ENCODE measurements around the gene SMG1.
"Not testable (repeated sequence)": the region's sequence is repeated elsewhere in the genome, so short reads cannot be mapped to it uniquely, and the experiment has no call there.

SMG1 gene

DNA sequence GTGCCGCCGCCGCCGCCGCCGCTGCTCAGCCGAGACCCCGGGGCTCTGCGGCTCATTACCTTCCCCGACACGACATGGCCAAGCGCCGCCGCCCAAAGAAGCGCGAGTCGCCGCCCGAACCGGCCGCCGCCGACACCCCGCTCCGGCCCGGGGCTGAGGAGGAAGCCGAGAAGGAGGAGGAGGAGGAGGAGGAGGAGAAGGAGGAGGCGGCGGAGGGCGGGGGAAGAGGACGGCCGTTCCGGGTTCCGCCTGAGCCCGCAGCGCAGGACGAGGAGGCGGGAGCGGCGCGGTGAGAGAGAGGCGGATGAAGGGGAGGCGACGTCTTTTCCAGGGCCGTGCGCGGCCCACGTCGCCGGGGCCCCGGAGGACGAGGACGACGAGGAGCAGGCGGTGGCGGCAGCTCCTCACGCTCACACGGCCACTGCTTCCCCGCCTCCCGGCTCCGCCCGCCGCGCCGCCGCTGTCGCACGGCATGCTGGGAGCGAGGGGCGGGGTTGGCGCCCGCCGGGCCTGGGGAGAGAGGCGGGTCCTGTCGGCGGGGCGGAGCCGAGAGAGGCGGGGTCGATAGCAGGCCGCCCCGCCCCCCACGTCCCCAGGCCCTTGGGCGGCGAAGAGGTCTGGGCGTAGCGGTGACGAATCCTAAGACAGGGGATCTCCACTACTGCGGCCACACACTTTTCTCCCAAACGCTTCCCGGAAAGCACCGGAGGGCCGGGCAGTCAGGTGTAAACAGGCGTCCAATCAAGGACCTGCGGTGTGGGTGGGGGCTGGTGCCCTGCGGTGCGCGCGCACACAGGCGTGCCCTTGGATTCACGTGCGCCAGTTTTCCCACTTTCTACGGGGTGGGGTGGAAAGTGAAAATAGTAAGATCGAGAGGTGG, at the start of gene SMG1:
Gene SMG1, minus strand, starts transcription at position 423 of the 880 bp plus-strand sequence. Its CDS starts 367 bp downstream, at position 56.
- peak; percentile 87 for DNase-seq

GRCh38 chr16:18975109-18975508, 48.9 kb upstream of the SMG1 start:
- no peak for DNase-seq

- no peak for DNase-seq
Measured at GRCh38 chr16:18969855-18970240, 43.6 kb upstream of the SMG1 start.

DNA sequence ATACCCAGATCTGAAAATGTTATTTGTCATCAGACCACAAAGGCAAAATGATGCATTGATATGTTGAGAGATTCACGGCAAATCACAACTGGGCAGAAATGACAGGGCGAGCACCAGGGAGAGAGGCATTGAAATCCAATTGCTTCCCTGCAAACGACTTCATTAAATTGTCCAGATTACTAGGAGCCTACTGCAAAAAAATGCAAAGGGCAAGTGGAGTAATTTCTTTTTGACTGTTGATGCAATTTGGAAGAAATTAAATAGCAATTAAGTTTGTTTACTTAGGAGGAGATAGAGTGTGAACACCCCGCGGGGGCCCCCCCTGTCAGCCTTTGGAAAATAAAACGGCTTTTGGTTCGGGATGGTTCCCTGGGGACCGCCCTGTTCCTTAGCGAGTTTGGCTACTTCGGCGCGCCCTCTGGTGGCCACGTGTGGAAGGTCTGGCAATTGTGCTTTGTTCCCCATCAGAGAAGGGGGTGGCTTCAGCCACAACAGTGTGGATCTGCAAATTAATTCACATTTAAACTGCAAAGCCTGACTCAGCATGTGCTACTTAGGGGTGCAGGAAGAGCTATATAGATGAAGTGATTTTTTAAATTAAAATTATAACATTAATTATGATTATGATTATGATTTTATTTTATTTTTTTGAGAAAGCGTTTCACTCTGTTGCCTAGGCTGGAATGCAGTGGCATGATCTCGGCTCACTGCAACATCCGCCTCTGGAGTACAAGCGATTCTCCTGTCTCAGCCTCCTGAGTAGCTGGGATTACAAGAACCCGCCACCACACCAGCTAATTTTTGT, 43.0 kb upstream of the SMG1 start:
- DNase-seq: peak; percentile 77

DNA sequence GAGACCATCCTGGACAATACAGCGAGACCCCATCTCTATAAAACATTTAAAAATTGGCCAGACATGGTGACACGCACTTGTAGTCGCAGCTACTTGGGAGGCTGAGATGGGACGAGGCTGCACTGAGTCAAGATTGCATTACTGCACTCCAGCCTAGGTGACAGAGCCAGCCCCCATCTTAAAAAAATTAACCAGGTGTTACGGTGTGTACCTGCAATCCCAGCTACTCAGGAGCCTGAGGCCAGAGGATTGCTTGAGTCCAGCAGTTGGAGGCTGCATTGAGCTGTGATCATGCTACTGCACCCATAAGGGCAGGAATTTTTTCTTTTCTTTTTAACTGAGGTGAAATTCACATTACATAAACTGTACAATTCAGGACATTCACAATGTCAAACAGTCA, 40.6 kb upstream of the SMG1 start:
- DNase-seq: no peak

GRCh38 chr16:18965555-18965954, 39.3 kb upstream of the SMG1 start:
- no peak for DNase-seq

DNA sequence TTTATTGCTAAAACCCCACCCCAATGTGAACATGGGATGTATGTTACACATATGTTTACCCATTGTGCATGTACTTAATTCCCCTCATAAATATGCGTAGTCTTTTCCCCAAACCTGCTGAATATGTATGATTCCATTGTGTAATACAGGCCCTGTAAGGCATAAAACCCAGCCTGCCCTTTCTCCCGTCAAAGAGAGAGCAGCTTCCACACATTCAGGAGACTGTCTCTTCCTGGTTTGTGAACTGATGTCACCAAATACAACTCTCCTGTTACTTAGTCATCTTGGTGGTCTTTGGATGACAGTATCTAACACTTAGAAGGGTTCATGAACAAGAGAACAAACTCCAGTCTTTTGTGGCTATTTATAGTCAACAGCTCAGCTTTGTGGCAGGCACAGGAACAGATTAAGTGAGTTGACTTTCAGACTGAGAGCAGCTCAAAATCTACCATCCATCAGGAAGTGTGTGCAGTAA, 32.9 kb upstream of the SMG1 start:
- no peak for DNase-seq

- no peak for DNase-seq
Measured at GRCh38 chr16:18958621-18959029, 32.4 kb upstream of the SMG1 start.

DNA sequence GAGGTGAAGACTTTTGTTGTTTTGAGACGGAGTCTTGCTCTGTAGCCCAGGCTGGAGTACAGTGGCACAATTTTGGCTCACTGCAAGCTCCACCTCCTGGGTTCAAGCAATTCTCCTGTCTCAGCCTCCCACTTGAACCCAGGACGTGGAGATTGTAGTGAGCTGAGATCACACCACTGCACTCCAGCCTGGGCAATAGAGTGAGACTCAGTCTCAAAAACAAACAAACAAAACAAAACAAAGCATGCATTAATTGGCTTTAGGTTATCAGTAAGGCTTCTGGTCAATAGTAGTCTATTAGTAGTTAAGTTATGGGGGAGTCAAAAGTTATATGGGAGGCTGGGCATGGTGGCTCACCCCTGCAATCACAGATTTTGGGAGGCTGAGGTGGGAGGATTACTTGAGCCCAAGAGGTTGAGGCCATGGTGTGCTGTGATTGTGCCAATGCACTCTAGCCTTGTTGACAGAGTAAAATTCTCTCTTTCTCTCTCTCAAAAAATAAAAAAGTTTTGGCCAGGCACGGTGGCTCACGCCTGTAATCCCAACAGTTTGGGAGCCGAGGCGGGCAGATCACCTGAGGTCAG, 30.5 kb upstream of the SMG1 start:
- DNase-seq: not testable (repeated sequence)

GRCh38 chr16:18955874-18956580, 29.8 kb upstream of the SMG1 start:
- DNase-seq: peak; percentile 2

DNA sequence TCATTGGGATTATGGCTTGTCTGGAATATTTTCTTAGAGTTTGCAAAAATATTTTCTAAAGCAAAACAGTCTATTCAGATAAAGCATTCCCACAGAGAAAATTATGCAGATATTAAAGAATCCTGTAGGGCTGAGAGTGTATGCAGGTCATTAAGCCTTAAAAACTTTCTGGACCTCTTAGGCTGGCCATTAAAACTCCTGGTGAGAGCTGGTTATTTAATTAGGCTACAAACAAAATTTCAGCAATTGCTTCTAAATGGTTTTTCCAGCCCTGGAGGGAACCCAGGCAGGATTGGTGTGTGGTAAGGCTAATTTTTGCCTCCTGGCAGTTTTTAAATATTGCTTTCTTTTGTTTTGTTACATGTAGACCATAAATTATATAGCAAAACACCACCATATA, 27.3 kb upstream of the SMG1 start:
- DNase-seq: no peak

DNA sequence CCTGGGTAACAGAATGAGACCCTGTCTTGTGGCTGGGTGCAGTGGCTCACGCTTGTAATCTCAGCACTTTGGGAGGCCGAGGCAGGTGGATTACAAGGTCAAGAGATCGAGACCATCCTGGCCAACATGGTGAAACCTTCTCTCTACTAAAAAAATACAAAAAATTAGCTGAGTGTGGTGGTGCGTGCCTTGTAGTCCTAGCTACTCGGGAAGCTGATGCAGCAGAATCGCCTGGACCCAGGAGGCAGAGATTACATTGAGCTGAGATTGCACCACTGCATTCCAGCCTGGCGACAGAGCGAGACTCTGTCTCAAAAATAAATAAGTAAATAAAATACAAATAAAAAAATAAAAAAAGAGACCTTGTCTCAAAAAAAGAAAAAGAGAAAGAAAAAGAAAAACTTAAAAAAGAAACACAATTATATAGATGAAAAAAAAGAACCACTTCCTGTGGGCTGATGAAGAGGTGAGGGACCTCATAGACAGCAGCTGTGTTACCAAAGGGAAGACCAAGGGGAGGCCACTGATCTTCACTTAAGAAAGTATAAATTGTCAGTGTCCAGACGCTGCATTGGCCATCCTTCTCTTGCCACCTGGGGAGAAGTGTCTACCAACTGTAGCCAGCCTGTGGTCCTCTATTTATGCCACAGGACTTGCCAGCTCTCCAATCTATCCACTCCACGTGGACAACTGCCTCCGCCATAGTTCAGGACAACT, 24.4 kb upstream of the SMG1 start:
- DNase-seq: no peak

DNA sequence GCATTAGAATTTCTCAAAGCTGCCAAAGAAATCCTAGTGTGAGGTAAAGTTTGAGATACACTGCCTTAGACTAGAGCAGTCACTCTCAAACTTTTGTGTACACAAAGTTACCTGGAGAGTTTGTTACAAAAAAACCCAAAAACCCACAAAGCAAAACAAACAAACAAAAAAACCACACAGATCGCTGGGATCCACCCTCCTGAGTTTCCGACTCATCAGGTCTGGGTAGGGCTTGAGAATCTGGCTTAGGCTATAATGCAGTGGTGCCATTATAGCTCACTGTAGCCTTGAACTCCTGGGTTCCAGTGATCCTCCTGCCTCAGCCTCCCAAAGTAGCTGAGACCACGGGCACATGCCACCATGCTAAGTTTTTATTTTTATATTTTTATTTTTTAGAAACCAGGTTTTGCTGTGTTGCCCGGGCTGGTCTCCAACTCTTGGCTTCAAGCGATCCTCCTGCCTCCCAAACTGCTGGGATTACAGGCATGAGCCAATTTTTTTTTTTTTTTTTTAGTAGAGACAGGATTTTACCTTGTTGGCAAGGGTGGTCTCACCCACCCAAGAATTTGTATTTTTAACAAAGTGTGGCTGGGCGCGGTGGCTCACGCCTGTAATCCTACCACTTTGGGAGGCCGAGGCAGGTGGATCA, 22.3 kb upstream of the SMG1 start:
- no peak for DNase-seq

DNA sequence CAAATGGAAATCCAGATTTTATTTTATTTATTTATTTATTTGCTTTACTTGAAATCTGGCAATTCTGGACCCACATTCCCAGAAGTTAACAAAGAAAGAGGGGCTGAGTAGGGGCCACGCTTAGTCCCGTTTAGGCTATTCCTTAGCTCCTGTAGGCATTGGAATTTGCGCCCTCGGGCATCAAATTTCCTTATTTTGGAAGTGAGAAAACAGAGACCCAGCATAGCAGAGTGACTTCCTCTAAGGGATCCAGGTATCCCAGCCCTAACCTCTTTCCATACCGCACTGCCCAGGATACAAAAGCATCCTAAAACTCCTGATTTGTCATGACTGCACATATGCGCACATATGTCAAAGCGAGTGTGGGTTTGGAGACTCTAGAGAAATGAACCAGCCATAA, 19.0 kb upstream of the SMG1 start:
- no peak for DNase-seq

DNA sequence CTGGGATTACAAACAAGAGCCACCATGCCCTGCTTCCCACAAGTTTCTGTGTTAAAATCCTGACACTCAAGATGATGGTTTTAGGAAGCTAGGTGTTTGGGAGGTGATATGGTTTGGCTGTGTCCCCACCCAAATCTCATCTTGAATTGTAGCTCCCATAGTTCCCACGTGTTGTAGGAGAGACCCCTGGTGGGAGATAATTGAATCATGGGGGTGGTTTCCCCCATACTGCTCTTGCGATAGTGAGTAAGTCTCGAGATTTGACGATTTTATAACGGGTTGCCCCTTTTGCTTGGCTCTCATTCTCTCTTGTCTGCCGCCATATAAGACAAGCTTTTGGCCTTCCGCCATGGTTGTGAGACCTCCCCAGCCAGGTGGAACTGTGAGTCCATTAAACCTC, 17.2 kb upstream of the SMG1 start:
- no peak for DNase-seq

GRCh38 chr16:18942061-18942460, 15.9 kb upstream of the SMG1 start:
- DNase-seq: no peak

DNA sequence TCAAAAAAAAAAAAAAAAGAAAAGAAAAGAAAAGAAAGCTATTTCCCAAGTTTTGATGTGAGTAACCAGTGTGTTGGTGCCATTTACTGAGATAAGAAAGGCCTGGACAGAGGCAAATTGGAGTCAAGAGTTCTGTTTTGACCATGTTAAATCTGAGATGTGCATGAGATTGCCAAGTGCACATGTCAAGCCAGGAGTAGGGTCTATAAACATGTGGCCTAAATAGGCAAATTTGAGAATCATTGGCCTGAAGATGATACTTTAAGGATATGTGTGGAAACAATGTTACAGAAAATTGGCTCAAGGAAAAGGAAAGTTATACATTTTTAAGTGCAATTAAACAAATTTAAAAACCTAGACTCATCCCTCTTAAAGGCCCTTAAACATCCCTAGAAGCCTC, 15.3 kb upstream of the SMG1 start:
- DNase-seq: no peak

- no peak for DNase-seq
Measured at GRCh38 chr16:18938986-18939385, 12.8 kb upstream of the SMG1 start.

GRCh38 chr16:18937390-18937789, 11.2 kb upstream of the SMG1 start:
- DNase-seq: no peak

DNA sequence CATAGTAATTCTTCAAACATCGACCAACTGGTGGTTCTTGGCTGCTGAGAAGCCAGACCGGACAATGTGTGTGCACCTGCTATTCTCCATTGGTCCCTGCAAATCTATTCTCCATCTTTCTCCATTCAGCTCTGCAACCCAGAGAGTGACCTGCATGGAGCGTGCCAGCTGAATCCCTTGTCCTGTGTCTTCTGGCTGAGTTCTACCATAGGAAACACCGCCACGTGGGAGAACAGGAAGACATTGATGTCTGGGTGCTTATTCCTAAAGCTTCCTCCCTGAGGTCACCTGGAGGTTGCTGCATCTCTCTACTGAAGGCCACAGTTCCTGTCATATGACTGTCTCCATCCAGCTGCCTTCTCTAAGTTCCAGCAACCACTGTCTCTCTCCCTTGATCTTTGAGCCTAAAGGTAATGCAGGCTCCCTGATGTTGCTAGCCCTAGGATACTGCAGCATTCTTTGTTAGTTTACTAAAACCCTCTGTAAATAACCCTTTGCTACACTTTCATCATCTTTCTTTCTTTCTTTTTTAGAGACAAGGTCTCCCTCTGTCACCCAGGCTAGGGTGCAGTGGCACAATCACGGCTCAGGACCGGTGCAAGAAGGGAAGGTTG, 10.6 kb upstream of the SMG1 start:
- DNase-seq: no peak

- DNase-seq: no peak
Measured at GRCh38 chr16:18933501-18933900, 7.3 kb upstream of the SMG1 start.

Measured in activated T-cell treated with anti-CD3 and anti-CD28 coated beads for 4 hours (primary cell).